Testis (tissue), 3 donors: Measurements from ENCODE around the gene ZNF835. TPM values are rescaled to one million over a fixed set of nuclear protein-coding genes. Genes with fewer than 3 reads are reported as not detected.

Source experiments
- DNase-seq: peaks from one replicate; pipeline ENCODE4 v3.0.0-alpha.2; 2019
- H3K27ac ChIP-seq, 2 donors: fragments of 200-600 bp; sonication (generic); one replicate each; pipeline ENCODE4 v1.5.1; 2019
- H3K27me3 ChIP-seq: fragments of 200-600 bp; sonication (generic); one replicate; pipeline ENCODE4 v1.5.1; 2019
- H3K36me3 ChIP-seq: fragments of 200-600 bp; sonication (generic); one replicate; pipeline ENCODE4 v1.5.1; 2017; ENCODE audit warnings: low read depth; ENCODE audit errors: missing control alignments
- H3K4me1 ChIP-seq: fragments of 200-600 bp; sonication (generic); one replicate; pipeline ENCODE4 v1.5.1; 2019
- H3K4me3 ChIP-seq, 2 donors: fragments of 200-600 bp; sonication (generic); one replicate each; pipeline ENCODE4 v1.5.1; 2017 to 2019
- H3K9me3 ChIP-seq: fragments of 200-600 bp; sonication (generic); one replicate; pipeline ENCODE4 v1.5.1; 2017
- CTCF ChIP-seq, 3 experiments: fragments of 450-650 bp in 2 of 3; fragments of 200-600 bp in 1 of 3; sonication (generic) in 1 of 3; IDR thresholded peaks; one replicate each; pipeline ENCODE4 v1.5.1; 2016 to 2019; ENCODE audit warnings: antibody characterized with exemption in 3 of 3, mild to moderate bottlenecking in 2 of 3, moderate library complexity in 1 of 3
- POLR2A ChIP-seq: fragments of 450-650 bp; IDR thresholded peaks from one replicate; pipeline ENCODE4 v1.6.1; 2017; ENCODE audit warnings: antibody characterized with exemption, mild to moderate bottlenecking, moderate library complexity
- WGBS, 2 donors: methylation state at CpG; one replicate each; pipeline ENCODE4 v1.1.5; 2018; 5-methylcytosine and 5-hydroxymethylcytosine counted together
- intact Hi-C: fragments of 100-400 bp; cut with DNase I; formaldehyde crosslinking; loops from one replicate; pipeline ENCODE4 v1.15.1; 2023; ENCODE audit warnings: low total_unique reads
- polyA plus RNA-seq: library from polyadenylated mRNA; stranded (reverse); fragments of 350-450 nt; fragmentation: Illumina TruSeq; extraction: RNeasy Lipid Tissue Mini Kit (QIAGEN cat#74804); gene quantifications from one replicate; pipeline ENCODE4 v1.2.3, GENCODE V29; 2014; ENCODE audit warnings: low read depth, low replicate concordance; ENCODE audit not compliant: insufficient read depth
- total RNA-seq, 2 donors: library from RNA; depleted of rRNA; stranded (reverse); fragments of >200 nt; gene quantifications; one replicate each; pipeline ENCODE4 v1.2.3, GENCODE V29; 2016

ZNF835 gene
- total and polyA plus RNA-seq, 3 donors from 2014 or later: 1.1 to 4.9 (median 2.9) TPM

- Histone ChIP-seq H3K27ac (no peak overlapping the region), H3K4me3 (peak overlapping the region; percentile 31 to 38), H3K4me1 (no peaks in the 10 kb centered on the region), H3K9me3 (no peaks in the 10 kb centered on the region), H3K36me3 (no peaks in the 10 kb centered on the region), H3K27me3 (no peaks in the 10 kb centered on the region)
- TF ChIP-seq CTCF (IDR thresholded peaks at IDR 0.05) (no peak), POLR2A (no peak)
- 57 to 81% methylated on average over 3 to 37 of the region's 37 CpGs for WGBS, 2 donors
- intact Hi-C loops: no loop called here
- DNase-seq: no peak
Observed at GRCh38 chr19:56622374-56622773, 49.2 kb downstream of the ZNF835 start.

- Histone ChIP-seq H3K36me3 (no peaks in the 10 kb centered on the region), H3K9me3 (no peaks in the 10 kb centered on the region), H3K27ac (no peak overlapping the region), H3K4me3 (no peak overlapping the region), H3K4me1 (no peaks in the 10 kb centered on the region), H3K27me3 (no peaks in the 10 kb centered on the region)
- no peak for DNase-seq
- 64 to 65% methylated on average over 8 of the region's 8 CpGs for WGBS, 2 donors
- intact Hi-C loops: no loop called here
- TF ChIP-seq POLR2A: no peak
- no peak for TF ChIP-seq CTCF (IDR thresholded peaks at IDR 0.05)
Observed at GRCh38 chr19:56619121-56619520, 52.4 kb downstream of the ZNF835 start.

- DNase-seq: no peak
- Histone ChIP-seq H3K27me3 (no peaks in the 10 kb centered on the region), H3K4me3 (no peak overlapping the region), H3K36me3 (no peaks in the 10 kb centered on the region), H3K4me1 (no peaks in the 10 kb centered on the region), H3K9me3 (no peaks in the 10 kb centered on the region), H3K27ac (no peak overlapping the region)
- intact Hi-C loops: no loop called here
- TF ChIP-seq POLR2A (no peak), CTCF (IDR thresholded peaks at IDR 0.05) (no peak)
- whole genome bisulfite sequencing, 2 donors: 91 to 95% methylated on average over 8 of the region's 8 CpGs
Observed at GRCh38 chr19:56617531-56617930, 54.0 kb downstream of the ZNF835 start.

- no peak overlapping the region for H3K27ac ChIP-seq
- intact Hi-C loops: no loop called here
- H3K36me3 ChIP-seq: no peaks in the 10 kb centered on the region
- no peak for DNase-seq
- TF ChIP-seq POLR2A (no peak), CTCF (IDR thresholded peaks at IDR 0.05) (no peak)
- H3K4me1 ChIP-seq: peaks cover 7% of the 10 kb centered on the region
- H3K4me3 ChIP-seq: no peak overlapping the region
- H3K27me3 ChIP-seq: no peaks in the 10 kb centered on the region
- no peaks in the 10 kb centered on the region for H3K9me3 ChIP-seq
- WGBS, 2 donors: 91 to 95% methylated on average over 5 of the region's 5 CpGs
Observed at GRCh38 chr19:56613639-56614038, 57.9 kb downstream of the ZNF835 start.

GRCh38 chr19:56612737-56613136 lies 58.8 kb downstream of the ZNF835 start:
- H3K27me3 ChIP-seq: no peaks in the 10 kb centered on the region
- WGBS, 2 donors: 89 to 100% methylated on average over 2 of the region's 2 CpGs
- peaks cover 7% of the 10 kb centered on the region for H3K4me1 ChIP-seq
- H3K27ac ChIP-seq: peak overlapping the region in 1 of 2 donors; percentile 77
- H3K4me3 ChIP-seq: no peak overlapping the region
- intact Hi-C loops: no loop called here
- DNase-seq: no peak
- TF ChIP-seq CTCF (IDR thresholded peaks at IDR 0.05) (no peak), POLR2A (no peak)
- H3K9me3 ChIP-seq: no peaks in the 10 kb centered on the region
- H3K36me3 ChIP-seq: no peaks in the 10 kb centered on the region
